ENCODE data around the gene COL13A1.
A peak's percentile ranks its signal among the peaks of the same experiment; 100 is the strongest.

The COL13A1 gene

GRCh38 chr10:69974551-69975155 is 172.9 kb downstream of the COL13A1 start:
- FAIRE-seq = no peak

- FAIRE-seq = no peak
These were observed 175.3 kb downstream of the COL13A1 start for GRCh38 chr10:69976795-69977546.

- FAIRE-seq = no peak
These were observed 177.5 kb downstream of the COL13A1 start for GRCh38 chr10:69979174-69979573.

DNA sequence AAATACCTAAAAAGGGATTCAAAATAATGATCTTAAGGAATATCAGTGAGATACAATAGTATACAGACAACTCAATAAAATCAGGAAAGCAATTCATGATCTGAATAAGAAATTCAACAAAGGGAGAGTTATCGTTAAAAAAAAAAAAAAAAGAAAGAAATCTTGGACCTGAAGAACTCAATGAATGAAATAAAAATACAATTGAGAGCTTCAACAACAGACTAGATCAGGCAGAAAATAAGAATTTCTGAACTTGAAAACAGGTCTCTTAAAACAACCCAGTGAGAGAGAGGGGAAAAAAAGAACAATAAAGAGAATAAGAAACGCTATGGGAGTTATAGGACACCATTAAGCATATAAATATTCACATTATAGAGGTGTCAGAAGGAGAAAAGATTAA is 179.0 kb downstream of the COL13A1 start:
- no peak for FAIRE-seq

DNA sequence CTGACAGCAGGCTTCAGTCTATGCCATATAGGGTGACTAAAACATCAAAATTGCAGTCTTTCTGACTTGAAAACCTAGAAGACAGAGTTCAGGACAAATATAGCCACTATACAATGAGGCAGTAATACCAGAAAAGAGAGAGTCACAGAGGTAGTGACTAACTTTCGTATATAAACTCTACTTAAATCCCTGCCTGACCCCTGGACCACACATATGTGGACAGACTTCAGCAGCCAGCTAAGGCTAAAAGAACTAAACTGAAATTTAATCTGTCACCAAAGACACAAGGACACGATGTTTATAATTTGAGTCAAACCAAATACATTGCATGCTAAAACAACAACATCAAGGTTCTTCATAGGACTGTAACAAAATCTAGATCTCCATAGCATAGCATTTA is 186.4 kb downstream of the COL13A1 start:
- no peak for FAIRE-seq

DNA sequence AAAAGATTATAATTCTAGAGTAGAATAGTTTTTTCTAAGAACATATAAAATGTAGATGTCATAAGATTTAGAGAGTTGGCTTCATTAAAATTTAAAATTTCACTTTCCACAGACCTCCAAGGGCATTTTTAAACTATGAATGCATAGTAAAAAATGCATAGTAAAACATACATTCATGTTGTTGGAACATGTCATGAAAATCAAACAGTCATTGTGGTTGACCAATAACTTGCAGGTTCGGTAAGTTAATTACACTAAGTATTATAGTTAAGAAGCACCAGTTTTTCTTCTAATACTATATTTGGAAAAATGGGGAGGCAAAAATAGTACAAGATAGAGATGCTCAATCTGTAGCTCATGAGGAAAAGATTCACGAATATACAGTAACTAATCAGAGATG is 189.4 kb downstream of the COL13A1 start:
- FAIRE-seq = peak; percentile 16

DNA sequence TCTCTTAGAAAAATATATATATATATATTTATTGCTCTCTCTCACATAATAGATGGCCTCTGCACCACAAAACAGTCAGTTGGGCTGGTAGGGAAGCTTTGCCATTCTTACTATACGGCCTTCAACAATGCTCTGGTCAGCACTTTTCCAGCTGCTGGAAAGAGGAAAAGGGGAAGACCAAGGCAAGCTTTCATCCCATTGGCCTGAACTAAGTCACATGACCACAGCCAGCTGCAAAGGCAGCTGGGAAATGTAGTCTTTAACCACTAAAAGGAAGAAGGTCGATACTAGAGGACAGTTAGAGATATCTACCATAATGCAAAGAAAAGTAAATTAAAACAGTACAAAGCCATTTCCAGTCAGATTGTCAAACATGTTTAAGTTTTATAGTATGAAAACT is 192.6 kb downstream of the COL13A1 start:
- FAIRE-seq = peak; percentile 32

- no peak for FAIRE-seq
These were observed 194.9 kb downstream of the COL13A1 start for GRCh38 chr10:69996611-69997010.

- FAIRE-seq = no peak
These were observed 198.6 kb downstream of the COL13A1 start for GRCh38 chr10:70000262-70000661.

GRCh38 chr10:70007116-70007820 is 205.6 kb downstream of the COL13A1 start:
- FAIRE-seq = no peak

Measured in A204.1 (cell line).